IMR-90 (cell line): ENCODE data around the gene METTL27. TPM values are rescaled to one million over a fixed set of nuclear protein-coding genes. Genes with fewer than 3 reads are reported as not detected.

Experiments
- ATAC-seq: fragments of 200-7000 bp; cut with Tn5 transposase; 2 replicates; pipeline ENCODE4 v1.9.1; 2020; ENCODE audit warnings: low read depth, mild to moderate bottlenecking, moderate library complexity
- BruUV-seq: library from RNA; stranded (reverse); fragments of 400-500 nt; replicated peaks from 2 replicates; lab custom pipeline; 2021; lab: Mats Ljungman, UMichigan
- CTCF ChIA-PET: fragments of 300-600 bp; formaldehyde crosslinking; extraction: SDS; loops from one replicate; lab custom pipeline; 2021; ENCODE audit warnings: antibody characterized with exemption; lab: Yijun Ruan, JAX
- POLR2A ChIA-PET: fragments of 300-600 bp; sonication (Branson Sonifier 250); formaldehyde crosslinking; loops from one replicate; lab custom pipeline; 2022; ENCODE audit warnings: antibody characterized with exemption; ENCODE audit not compliant: unreplicated experiment; lab: Charles Lee
- DNase-seq: peaks from one replicate; pipeline ENCODE4 v3.0.0; 2013
- H2AFZ ChIP-seq: replicated peaks from 2 replicates; pipeline ENCODE3; 2013; ENCODE audit warnings: low read length, mild to moderate bottlenecking; ENCODE audit not compliant: poor library complexity
- H2AK5ac ChIP-seq: 2 replicates; pipeline ENCODE4 v1.6.1; 2013; ENCODE audit warnings: low read depth, low read length, inconsistent platforms
- H2AK9ac ChIP-seq: replicated peaks from 2 replicates; pipeline ENCODE3; 2013; ENCODE audit warnings: mild to moderate bottlenecking, low read depth, low read length, moderate library complexity; ENCODE audit not compliant: poor library complexity
- H2BK120ac ChIP-seq: 2 replicates; pipeline ENCODE4 v1.6.1; 2013; ENCODE audit warnings: low read depth, low read length, inconsistent platforms
- H2BK15ac ChIP-seq: 3 replicates; pipeline ENCODE4 v1.6.1; 2013; ENCODE audit warnings: low read depth, low read length, inconsistent platforms
- H2BK20ac ChIP-seq: 2 replicates; pipeline ENCODE4 v1.6.1; 2013; ENCODE audit warnings: low read depth, mild to moderate bottlenecking, inconsistent platforms, low read length, moderate library complexity
- H2BK5ac ChIP-seq: 2 replicates; pipeline ENCODE4 v1.6.1; 2013; ENCODE audit warnings: mild to moderate bottlenecking, low read depth, low read length, inconsistent platforms; ENCODE audit not compliant: poor library complexity, severe bottlenecking
- H3K14ac ChIP-seq: replicated peaks from 2 replicates; pipeline ENCODE4 v1.6.1; 2013; ENCODE audit warnings: low read depth, low read length, inconsistent platforms
- H3K18ac ChIP-seq: 2 replicates; pipeline ENCODE4 v1.6.1; 2013; ENCODE audit warnings: low read depth, low read length, control low read depth
- H3K23ac ChIP-seq: 2 replicates; pipeline ENCODE4 v1.6.1; 2013; ENCODE audit warnings: low read depth, low read length, inconsistent platforms
- H3K27ac ChIP-seq: 2 replicates; pipeline ENCODE4 v1.5.1; 2013; ENCODE audit warnings: mild to moderate bottlenecking, control low read depth, low read length; ENCODE audit not compliant: insufficient read depth
- H3K27me3 ChIP-seq: 2 replicates; pipeline ENCODE4 v1.6.1; 2013; ENCODE audit warnings: low read length; ENCODE audit not compliant: control insufficient read depth, insufficient read depth
- H3K36me3 ChIP-seq: 2 replicates; pipeline ENCODE4 v1.6.1; 2013; ENCODE audit warnings: low read length, mixed read lengths; ENCODE audit not compliant: control insufficient read depth, insufficient read depth
- H3K4ac ChIP-seq: 2 replicates; pipeline ENCODE4 v1.6.1; 2013; ENCODE audit warnings: low read depth, low read length, inconsistent platforms
- H3K4me1 ChIP-seq: 2 replicates; pipeline ENCODE4 v1.6.1; 2013; ENCODE audit warnings: low read length, mixed read lengths; ENCODE audit not compliant: control insufficient read depth, insufficient read depth
- H3K4me2 ChIP-seq: 2 replicates; pipeline ENCODE4 v1.6.1; 2013; ENCODE audit warnings: low read depth, mild to moderate bottlenecking, control low read depth, low read length, moderate library complexity
- H3K4me3 ChIP-seq: 2 replicates; pipeline ENCODE4 v1.5.1; 2013; ENCODE audit warnings: low read depth, mild to moderate bottlenecking, control low read depth, low read length, moderate library complexity; ENCODE audit not compliant: insufficient read depth
- H3K56ac ChIP-seq: 2 replicates; pipeline ENCODE4 v1.6.1; 2013; ENCODE audit warnings: low read length, inconsistent platforms; ENCODE audit not compliant: insufficient read depth; ENCODE audit errors: extremely low read depth
- H3K79me1 ChIP-seq, 2 experiments: 2 replicates each; pipeline ENCODE4 v1.6.1; 2013; ENCODE audit warnings: low read length in 2 of 2, inconsistent platforms in 1 of 2, low read depth in 1 of 2
- H3K9ac ChIP-seq: 2 replicates; pipeline ENCODE4 v1.6.1; 2013; ENCODE audit warnings: low read depth, low read length, control low read depth
- H3K9me1 ChIP-seq: 2 replicates; pipeline ENCODE4 v1.6.1; 2013; ENCODE audit warnings: low read length, inconsistent platforms; ENCODE audit not compliant: insufficient read depth
- H3K9me3 ChIP-seq: 2 replicates; pipeline ENCODE4 v1.6.1; 2013; ENCODE audit warnings: low read length; ENCODE audit not compliant: control insufficient read depth, insufficient read depth
- H4K20me1 ChIP-seq: 2 replicates; pipeline ENCODE4 v1.6.1; 2013; ENCODE audit warnings: low read length, inconsistent platforms; ENCODE audit not compliant: insufficient read depth
- H4K5ac ChIP-seq: 2 replicates; pipeline ENCODE4 v1.6.1; 2013; ENCODE audit warnings: mild to moderate bottlenecking, low read depth, low read length, control low read depth
- H4K8ac ChIP-seq, 2 experiments: 2 replicates each; pipeline ENCODE4 v1.6.1; 2013; ENCODE audit warnings: low read depth in 2 of 2, low read length in 2 of 2, control low read depth in 1 of 2, inconsistent platforms in 1 of 2
- H4K91ac ChIP-seq: 2 replicates; pipeline ENCODE4 v1.6.1; 2013; ENCODE audit warnings: low read depth, low read length, inconsistent platforms; ENCODE audit not compliant: insufficient read depth
- MAZ ChIP-seq: IDR thresholded peaks from 2 replicates; pipeline ENCODE4 v1.6.1; 2012; ENCODE audit warnings: low read depth, mild to moderate bottlenecking, low read length, improper control_type of control experiment, moderate library complexity, borderline replicate concordance
- POLR2A ChIP-seq: IDR thresholded peaks from 2 replicates; pipeline ENCODE4 v1.6.1; 2012; ENCODE audit warnings: mild to moderate bottlenecking, low read depth, low read length
- RAD21 ChIP-seq: IDR thresholded peaks from 2 replicates; pipeline ENCODE4 v1.6.1; 2012; ENCODE audit warnings: low read length, improper control_type of control experiment
- RCOR1 ChIP-seq: IDR thresholded peaks from 2 replicates; pipeline ENCODE4 v1.6.1; 2012; ENCODE audit warnings: mild to moderate bottlenecking, low read length, improper control_type of control experiment; ENCODE audit not compliant: insufficient replicate concordance
- RFX5 ChIP-seq: IDR thresholded peaks from 2 replicates; pipeline ENCODE4 v1.8.0; 2012; ENCODE audit warnings: low read depth, mild to moderate bottlenecking, low read length, moderate library complexity
- SMC3 ChIP-seq: fragments of 150-350 bp; IDR thresholded peaks from 2 replicates; pipeline ENCODE4 v1.6.1; 2016; ENCODE audit warnings: low read depth, mild to moderate bottlenecking, antibody characterized with exemption, low read length, moderate library complexity
- WGBS, 2 experiments: methylation state at CpG; one replicate each; pipeline versions ENCODE4 v1.1.5 to v1.1.7; 2013; ENCODE audit warnings: missing lambda C conversion rate in 2 of 2; ENCODE audit not compliant: insufficient read length in 1 of 2; ENCODE audit errors: extremely low coverage in 2 of 2; 5-methylcytosine and 5-hydroxymethylcytosine counted together
- dilution Hi-C: fragments of 300-500 bp; cut with HindIII; formaldehyde crosslinking; loops from one replicate; pipeline ENCODE4 v1.14.3; 2018; ENCODE audit warnings: low sequenced_read_pairs; ENCODE audit not compliant: unreplicated experiment
- in situ Hi-C: fragments of 300-500 bp; cut with MboI; formaldehyde crosslinking; loops from 3 replicates; pipeline ENCODE4 v1.14.3; 2019; ENCODE audit warnings: low sequenced_read_pairs, inconsistent platforms, mixed read lengths
- intact Hi-C: fragments of 100-400 bp; cut with micrococcal nuclease; formaldehyde crosslinking; loops from 2 replicates; pipeline ENCODE4 v1.10.0; 2022
- polyA plus RNA-seq, 3 experiments: library from polyadenylated mRNA; depleted of rRNA; stranded (reverse); fragments of >200 nt; gene quantifications; 2 replicates each; pipeline ENCODE4 v1.2.3, GENCODE V29; 2012; ENCODE audit warnings: low replicate concordance in 1 of 3
- total RNA-seq: library from RNA; depleted of rRNA; stranded (reverse); fragments of >200 nt; gene quantifications from 2 replicates; pipeline ENCODE4 v1.2.3, GENCODE V29; 2012
- TF ChIP-seq, protein P1 (sequence below): conservative IDR thresholded peaks from 2 replicates; pipeline ENCODE4 v1.5.1; 2012; ENCODE audit warnings: mild to moderate bottlenecking, low read depth, low read length, improper control_type of control experiment
- TF ChIP-seq, protein P2 (sequence below): fragments of 150-350 bp; IDR thresholded peaks from 2 replicates; pipeline ENCODE4 v1.6.1; 2017; ENCODE audit warnings: mild to moderate bottlenecking, antibody characterized with exemption, low read length, low read depth

The METTL27 gene
- total and polyA plus RNA-seq, 2 of the 4 experiments (the other 2 are of a cell fraction) = 2.3 to 4.3 TPM

DNA sequence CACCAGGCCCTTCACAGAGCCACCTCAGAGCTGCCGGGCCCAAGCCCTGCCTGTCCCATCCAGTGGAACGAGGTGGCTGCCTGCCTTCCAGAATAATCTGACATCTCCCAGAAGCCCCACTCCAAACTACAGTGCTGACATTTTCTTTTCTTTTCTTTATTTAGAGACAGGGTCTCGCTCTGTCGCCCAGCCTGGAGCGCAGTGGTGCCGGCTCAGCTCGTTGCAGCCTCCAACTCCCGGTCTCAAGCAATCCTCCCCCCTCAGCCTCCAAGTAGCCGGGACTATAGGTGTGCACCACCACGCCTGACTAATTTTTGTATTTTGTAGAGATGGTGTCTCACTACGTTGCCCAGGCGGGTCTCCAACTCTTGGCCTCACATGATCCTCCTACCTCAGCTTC lies 19.0 kb upstream of the METTL27 start:
- H3K4me3 ChIP-seq = no peak overlapping the region
- ChIA-PET CTCF (interaction anchor here (0.6 kb wide), 1 partner anchor 314 kb away, joined by 5 read pairs; no protein-coding TSS in a partner anchor), POLR2A (no interaction called here)
- H2AK9ac ChIP-seq = no peak overlapping the region
- H3K36me3 ChIP-seq = no peaks in the 10 kb centered on the region
- no peak overlapping the region for H2AFZ ChIP-seq
- no peak overlapping the region for H4K91ac ChIP-seq
- H2BK20ac ChIP-seq = no peak overlapping the region
- H4K5ac ChIP-seq = no peak overlapping the region
- BruUV-seq = no TSS peak
- H3K4me1 ChIP-seq = no peaks in the 10 kb centered on the region
- no peak overlapping the region for H2BK120ac ChIP-seq
- H3K23ac ChIP-seq = no peak overlapping the region
- no peak overlapping the region for H3K27ac ChIP-seq
- no peak overlapping the region for H2BK15ac ChIP-seq
- no peaks in the 10 kb centered on the region for H3K9me3 ChIP-seq
- in situ Hi-C loops = loop anchor here (10.0 kb wide), 2 partner anchors 343 to 533 kb away; no protein-coding TSS in a partner anchor
- intact Hi-C loops = loop anchor here (10.0 kb wide), 1 partner anchor 203 kb away; no protein-coding TSS in a partner anchor
- H4K20me1 ChIP-seq = no peaks in the 10 kb centered on the region
- no peak overlapping the region for H3K9ac ChIP-seq
- no peak overlapping the region for H3K56ac ChIP-seq
- no peaks in the 10 kb centered on the region for H3K27me3 ChIP-seq
- no peak for DNase-seq
- no peak overlapping the region for H2BK5ac ChIP-seq
- dilution Hi-C loops = no loop called here
- H3K79me1 ChIP-seq = no peaks in the 10 kb centered on the region
- no peak overlapping the region for H3K4me2 ChIP-seq
- no peaks in the 10 kb centered on the region; the same call in 1 of the 2 replicates for H3K9me1 ChIP-seq
- H3K4ac ChIP-seq = no peak overlapping the region
- WGBS, 2 experiments = 83% methylated on average over 1 of the region's 12 CpGs; no CpG with 5 or more reads in 1 of the 2 experiments
- TF ChIP-seq, protein P1, sequence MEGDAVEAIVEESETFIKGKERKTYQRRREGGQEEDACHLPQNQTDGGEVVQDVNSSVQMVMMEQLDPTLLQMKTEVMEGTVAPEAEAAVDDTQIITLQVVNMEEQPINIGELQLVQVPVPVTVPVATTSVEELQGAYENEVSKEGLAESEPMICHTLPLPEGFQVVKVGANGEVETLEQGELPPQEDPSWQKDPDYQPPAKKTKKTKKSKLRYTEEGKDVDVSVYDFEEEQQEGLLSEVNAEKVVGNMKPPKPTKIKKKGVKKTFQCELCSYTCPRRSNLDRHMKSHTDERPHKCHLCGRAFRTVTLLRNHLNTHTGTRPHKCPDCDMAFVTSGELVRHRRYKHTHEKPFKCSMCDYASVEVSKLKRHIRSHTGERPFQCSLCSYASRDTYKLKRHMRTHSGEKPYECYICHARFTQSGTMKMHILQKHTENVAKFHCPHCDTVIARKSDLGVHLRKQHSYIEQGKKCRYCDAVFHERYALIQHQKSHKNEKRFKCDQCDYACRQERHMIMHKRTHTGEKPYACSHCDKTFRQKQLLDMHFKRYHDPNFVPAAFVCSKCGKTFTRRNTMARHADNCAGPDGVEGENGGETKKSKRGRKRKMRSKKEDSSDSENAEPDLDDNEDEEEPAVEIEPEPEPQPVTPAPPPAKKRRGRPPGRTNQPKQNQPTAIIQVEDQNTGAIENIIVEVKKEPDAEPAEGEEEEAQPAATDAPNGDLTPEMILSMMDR = no peak
- TF ChIP-seq RFX5 (no peak), RAD21 (no peak), MAZ (no peak), RCOR1 (no peak), POLR2A (no peak), SMC3 (no peak)
- TF ChIP-seq, protein P2, sequence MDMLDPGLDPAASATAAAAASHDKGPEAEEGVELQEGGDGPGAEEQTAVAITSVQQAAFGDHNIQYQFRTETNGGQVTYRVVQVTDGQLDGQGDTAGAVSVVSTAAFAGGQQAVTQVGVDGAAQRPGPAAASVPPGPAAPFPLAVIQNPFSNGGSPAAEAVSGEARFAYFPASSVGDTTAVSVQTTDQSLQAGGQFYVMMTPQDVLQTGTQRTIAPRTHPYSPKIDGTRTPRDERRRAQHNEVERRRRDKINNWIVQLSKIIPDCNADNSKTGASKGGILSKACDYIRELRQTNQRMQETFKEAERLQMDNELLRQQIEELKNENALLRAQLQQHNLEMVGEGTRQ = no peak
- no peak overlapping the region for H3K18ac ChIP-seq
- H2AK5ac ChIP-seq = no peak overlapping the region
- no peak overlapping the region for H3K14ac ChIP-seq
- H4K8ac ChIP-seq = no peak overlapping the region
- ATAC-seq = no peak
